Upper lobe of left lung (tissue), 4 donors: ENCODE results near the gene SIRT1.

ENCODE experiments used
- EP300 ChIP-seq, 4 donors: sonication (generic); formaldehyde crosslinking; IDR thresholded peaks; one replicate each; pipeline ENCODE4 v1.5.1; 2017; ENCODE audit warnings: antibody characterized with exemption in 4 of 4, control low read depth in 2 of 4
- POLR2A ChIP-seq, 4 donors: fragments of 450-650 bp; IDR thresholded peaks; one replicate each; pipeline ENCODE4 v1.5.1; 2016 to 2017; ENCODE audit warnings: antibody characterized with exemption in 4 of 4, mild to moderate bottlenecking in 2 of 4
- POLR2AphosphoS5 ChIP-seq, 2 donors: sonication (generic); formaldehyde crosslinking; IDR thresholded peaks; one replicate each; pipeline ENCODE4 v1.5.1; 2017; ENCODE audit warnings: antibody characterized with exemption in 2 of 2
- TF ChIP-seq, protein P1 (sequence below), 6 experiments: fragments of 450-650 bp in 4 of 6; fragments of 200-600 bp in 2 of 6; sonication (generic) in 2 of 6; IDR thresholded peaks; one replicate each; pipeline ENCODE4 v1.5.1; 2016 to 2019; ENCODE audit warnings: antibody characterized with exemption in 6 of 6

GRCh38 chr10:67883710-67884312, 645 bp upstream of the SIRT1 start:
- TF ChIP-seq, protein P1, sequence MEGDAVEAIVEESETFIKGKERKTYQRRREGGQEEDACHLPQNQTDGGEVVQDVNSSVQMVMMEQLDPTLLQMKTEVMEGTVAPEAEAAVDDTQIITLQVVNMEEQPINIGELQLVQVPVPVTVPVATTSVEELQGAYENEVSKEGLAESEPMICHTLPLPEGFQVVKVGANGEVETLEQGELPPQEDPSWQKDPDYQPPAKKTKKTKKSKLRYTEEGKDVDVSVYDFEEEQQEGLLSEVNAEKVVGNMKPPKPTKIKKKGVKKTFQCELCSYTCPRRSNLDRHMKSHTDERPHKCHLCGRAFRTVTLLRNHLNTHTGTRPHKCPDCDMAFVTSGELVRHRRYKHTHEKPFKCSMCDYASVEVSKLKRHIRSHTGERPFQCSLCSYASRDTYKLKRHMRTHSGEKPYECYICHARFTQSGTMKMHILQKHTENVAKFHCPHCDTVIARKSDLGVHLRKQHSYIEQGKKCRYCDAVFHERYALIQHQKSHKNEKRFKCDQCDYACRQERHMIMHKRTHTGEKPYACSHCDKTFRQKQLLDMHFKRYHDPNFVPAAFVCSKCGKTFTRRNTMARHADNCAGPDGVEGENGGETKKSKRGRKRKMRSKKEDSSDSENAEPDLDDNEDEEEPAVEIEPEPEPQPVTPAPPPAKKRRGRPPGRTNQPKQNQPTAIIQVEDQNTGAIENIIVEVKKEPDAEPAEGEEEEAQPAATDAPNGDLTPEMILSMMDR (IDR thresholded peaks at IDR 0.05) = no peak
- TF ChIP-seq POLR2AphosphoS5 (IDR thresholded peaks at IDR 0.05) (no peak), POLR2A (IDR thresholded peaks at IDR 0.05) (no peak), EP300 (IDR thresholded peaks at IDR 0.05) (no peak)
